Activated CD8-positive, alpha-beta memory T cell treated with anti-CD3 and anti-CD28 coated beads, Interleukin-2, amount 50 U/mL, for 1 hour (primary cell): ENCODE results near the gene LIPC.

Experiments used
- DNase-seq: peaks from one replicate; pipeline ENCODE4 v3.0.0-alpha.2; 2020; ENCODE audit errors: extremely low read depth

The LIPC gene

GRCh38 chr15:58436552-58436951 is 4.8 kb downstream of the LIPC start:
- no peak for DNase-seq

- no peak for DNase-seq
Measured at GRCh38 chr15:58437531-58438105, 5.8 kb downstream of the LIPC start.

GRCh38 chr15:58438111-58438510 is 6.3 kb downstream of the LIPC start:
- no peak for DNase-seq

GRCh38 chr15:58438956-58439355 is 7.2 kb downstream of the LIPC start:
- DNase-seq = no peak

- DNase-seq = no peak
Measured at GRCh38 chr15:58440158-58440910, 8.5 kb downstream of the LIPC start.

- DNase-seq = no peak
Measured at GRCh38 chr15:58440922-58441321, 9.1 kb downstream of the LIPC start.

GRCh38 chr15:58441376-58442070 is 9.7 kb downstream of the LIPC start:
- no peak for DNase-seq

GRCh38 chr15:58442122-58442521 is 10.3 kb downstream of the LIPC start:
- no peak for DNase-seq

GRCh38 chr15:58443308-58443707 is 11.5 kb downstream of the LIPC start:
- DNase-seq = no peak

- no peak for DNase-seq
Measured at GRCh38 chr15:58444056-58444455, 12.3 kb downstream of the LIPC start.

GRCh38 chr15:58444658-58445332 is 13.0 kb downstream of the LIPC start:
- no peak for DNase-seq

- DNase-seq = no peak
Measured at GRCh38 chr15:58445865-58446264, 14.1 kb downstream of the LIPC start.

- no peak for DNase-seq
Measured at GRCh38 chr15:58446521-58446920, 14.7 kb downstream of the LIPC start.

- no peak for DNase-seq
Measured at GRCh38 chr15:58447271-58448010, 15.7 kb downstream of the LIPC start.

- DNase-seq = no peak
Measured at GRCh38 chr15:58448331-58448730, 16.5 kb downstream of the LIPC start.

- no peak for DNase-seq
Measured at GRCh38 chr15:58448906-58449305, 17.1 kb downstream of the LIPC start.

GRCh38 chr15:58451826-58452225 is 20.0 kb downstream of the LIPC start:
- no peak for DNase-seq

- no peak for DNase-seq
Measured at GRCh38 chr15:58452775-58453174, 21.0 kb downstream of the LIPC start.

GRCh38 chr15:58453931-58454793 is 22.4 kb downstream of the LIPC start:
- no peak for DNase-seq

- DNase-seq = no peak
Measured at GRCh38 chr15:58454950-58455401, 23.2 kb downstream of the LIPC start.
